ENCODE results near the gene RESP18.

- TF ChIP-seq GATA3 (IDR thresholded peaks at IDR 0.05; ENCODE audit: low read depth, low read length) (no peak), GATA2 (IDR thresholded peaks at IDR 0.05; ENCODE audit: low read depth, low read length) (no peak)
Measured at GRCh38 chr2:219334076-219334475, 1.5 kb upstream of the RESP18 start.

Data from SH-SY5Y (cell line).